GM19467 (cell line): ENCODE measurements around the gene PGF.

Source experiments
- ATAC-seq: cut with Tn5 transposase; IDR thresholded peaks from one replicate; pipeline ENCODE4 v1.9.1; 2021; ENCODE audit warnings: mild to moderate bottlenecking, moderate library complexity; ENCODE audit not compliant: unreplicated experiment

The PGF gene

DNA sequence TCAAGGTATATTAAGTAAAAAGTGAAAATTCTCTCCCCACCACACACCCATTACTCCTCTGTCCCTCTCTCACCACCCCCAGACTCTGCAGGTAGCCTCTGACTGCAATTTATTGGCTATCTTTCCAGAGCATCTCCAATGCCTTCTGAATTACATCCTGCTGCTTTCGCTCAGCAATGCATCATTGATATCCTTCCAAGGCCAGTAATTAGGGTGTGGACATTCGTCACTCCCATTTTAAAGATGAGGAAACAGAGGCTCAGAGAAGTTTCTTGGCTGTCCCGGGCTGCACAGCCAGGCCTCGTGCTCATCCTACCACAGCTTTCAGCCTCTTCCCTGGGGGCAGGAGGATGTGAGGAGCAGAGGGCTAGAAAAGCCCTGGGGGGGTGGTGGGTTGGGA is 23.6 kb upstream of the PGF start:
- ATAC-seq, result no peak

DNA sequence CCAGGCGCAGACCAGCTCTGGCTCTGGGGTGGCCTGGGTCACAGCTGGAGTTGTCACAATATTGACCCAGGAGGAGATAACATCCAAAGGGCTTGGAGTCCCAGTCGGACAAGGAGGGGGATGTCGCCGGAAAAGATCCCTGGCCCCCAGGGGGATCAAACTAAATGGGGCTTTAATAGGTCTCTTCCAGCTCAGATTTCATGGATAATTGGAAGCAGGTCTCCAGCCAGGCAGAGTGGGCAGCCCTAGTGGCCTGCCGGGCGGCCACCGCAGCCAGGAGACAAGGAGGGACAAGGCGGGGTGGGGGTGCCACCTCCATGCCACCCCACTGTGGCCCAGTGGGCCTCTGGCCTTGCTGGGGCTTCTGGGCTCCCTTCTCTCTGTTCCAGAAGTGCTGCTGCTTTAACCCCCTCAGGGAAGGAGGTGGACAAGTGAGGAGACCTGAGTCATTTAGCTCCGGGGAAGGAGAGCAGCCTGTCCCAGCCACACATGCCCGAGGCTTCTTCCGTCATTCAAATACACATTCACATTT is 23.1 kb upstream of the PGF start:
- ATAC-seq, result no peak

DNA sequence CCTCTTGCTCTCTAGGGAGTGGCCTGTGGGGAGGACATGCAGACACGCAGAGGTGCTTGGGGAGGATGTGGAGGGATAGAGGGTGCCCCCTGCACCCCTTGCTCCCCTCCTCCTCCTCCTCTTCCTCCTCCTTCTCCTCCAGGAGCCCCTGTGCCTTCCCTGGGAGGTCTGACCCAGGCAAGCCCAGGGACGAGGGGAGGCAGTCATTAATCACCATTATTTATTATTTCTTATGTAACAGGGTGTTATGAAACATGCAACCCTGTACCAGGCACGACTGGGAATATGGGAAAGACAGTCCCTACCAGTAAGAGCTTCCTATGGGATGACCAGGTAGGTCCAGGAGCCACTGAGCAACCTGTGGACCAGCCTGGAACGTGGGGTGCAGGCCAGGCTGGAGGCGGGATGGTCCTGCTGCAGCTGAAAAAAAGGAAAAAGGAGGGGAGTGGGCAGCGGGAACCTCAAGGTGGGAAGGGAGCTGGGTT is 22.5 kb upstream of the PGF start:
- no peak for ATAC-seq

DNA sequence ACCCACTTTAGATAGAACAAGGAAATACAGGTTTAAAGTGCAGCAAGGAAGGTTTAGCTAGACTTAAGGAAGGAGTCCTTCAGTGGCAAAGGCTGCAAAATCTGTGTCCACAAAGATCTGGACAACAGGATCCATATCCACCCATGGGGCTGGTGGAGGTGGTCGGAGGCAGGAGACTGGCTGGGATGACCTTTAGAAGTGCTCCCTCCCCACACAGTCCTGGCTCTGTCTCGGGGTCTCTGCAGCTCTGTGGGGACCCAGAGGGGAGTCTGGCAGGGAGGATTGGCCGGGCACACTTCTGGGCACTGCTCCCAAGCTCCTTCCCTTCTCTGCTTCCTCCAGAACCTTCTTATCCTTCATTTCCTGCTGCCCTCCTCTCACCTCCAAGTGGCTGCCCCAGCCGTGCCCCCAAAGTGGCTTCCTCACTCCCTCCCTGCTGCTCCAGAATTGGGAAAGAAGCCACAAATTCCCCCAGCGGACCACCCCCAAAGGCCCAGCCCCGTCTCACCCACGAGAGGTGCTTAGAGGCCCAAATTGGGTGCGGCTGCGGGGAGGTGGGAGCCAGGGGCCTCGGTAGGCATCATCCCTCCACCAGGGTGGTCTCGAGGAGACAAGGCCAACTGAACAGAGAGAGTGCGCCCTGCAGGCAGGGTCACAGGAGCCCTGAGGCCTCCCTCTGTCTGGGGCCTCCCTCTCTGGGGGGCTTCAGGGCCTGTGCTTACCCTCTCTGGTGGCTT is 21.9 kb upstream of the PGF start:
- ATAC-seq, result no peak

DNA sequence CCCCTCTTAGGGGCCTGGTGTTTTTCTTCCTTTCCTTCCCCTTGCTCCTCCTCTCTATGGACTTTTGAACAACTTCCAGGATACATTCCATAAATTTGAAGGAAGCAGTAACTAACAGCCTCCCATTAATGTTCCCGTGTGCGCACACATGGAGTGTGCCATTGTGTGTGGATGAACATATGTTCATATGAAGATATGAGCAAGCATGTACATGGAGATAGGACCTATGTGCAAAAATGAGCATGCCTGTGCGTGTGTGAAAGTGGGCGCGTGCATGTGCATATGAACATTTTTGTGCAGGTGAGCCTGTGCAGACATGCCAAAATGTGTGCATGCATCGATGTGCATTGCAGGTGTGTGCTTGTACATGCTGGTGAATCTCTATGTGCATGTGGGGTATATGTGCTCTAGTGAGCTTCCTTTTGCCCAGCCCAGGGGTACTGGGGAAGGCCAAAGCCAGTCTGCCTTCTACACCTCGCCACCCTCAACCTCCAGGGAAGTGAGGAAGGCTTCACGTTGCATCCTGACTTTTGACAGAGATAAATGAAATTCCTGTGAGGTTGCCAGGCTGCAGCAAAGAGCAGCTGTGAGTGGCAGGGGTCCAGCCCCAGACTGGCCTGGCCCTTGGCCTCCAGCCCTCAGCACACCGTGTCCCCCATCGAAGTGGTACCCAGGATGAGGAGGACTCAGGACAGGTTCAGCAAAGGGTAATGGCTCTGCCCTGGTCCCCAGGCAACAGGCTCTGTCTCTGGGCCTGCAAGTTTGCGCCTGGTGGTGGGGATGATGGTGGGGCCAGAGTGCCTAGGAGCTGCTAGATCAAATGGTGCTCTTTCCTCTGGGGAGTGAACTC is 21.1 kb upstream of the PGF start:
- no peak for ATAC-seq

GRCh38 chr14:74975059-74975810 is 19.8 kb upstream of the PGF start:
- no peak for ATAC-seq

DNA sequence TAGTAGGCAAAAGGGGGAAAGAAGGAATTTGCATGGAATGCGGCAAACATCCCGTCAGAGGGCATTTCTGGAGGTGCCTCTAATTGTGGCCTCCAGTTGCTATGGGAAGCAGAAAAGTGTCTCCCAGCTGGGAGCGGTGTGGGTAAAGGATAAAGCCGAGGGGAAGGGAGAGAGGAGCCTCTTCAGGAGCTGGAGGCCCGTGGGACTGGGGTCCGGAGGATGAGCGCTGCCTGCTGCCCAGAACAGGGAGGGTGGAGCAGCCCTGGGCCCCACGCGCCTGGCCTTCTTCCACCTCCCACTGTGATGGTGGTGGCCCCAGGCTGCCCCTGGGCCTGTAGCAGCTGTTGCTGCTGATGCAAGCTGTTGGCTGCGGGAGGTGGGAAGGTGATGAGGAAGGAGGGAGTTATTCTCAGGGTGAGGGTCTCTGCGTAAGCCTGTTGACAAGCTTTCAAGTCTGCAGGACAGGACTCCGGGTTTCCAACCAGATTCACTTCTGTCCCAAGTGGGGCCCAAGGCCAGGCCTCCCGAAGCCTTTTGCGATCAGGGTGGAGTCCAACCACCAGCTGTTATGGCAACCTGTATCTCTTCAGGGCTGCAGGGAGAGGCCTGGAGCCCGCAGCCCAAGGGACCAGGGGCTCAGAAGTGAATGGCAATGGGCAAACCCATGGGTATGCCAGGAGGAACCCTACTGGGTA is 19.1 kb upstream of the PGF start:
- no peak for ATAC-seq

GRCh38 chr14:74973905-74974363 is 18.5 kb upstream of the PGF start:
- ATAC-seq, result no peak

- no peak for ATAC-seq
Measured at GRCh38 chr14:74973003-74973653, 17.7 kb upstream of the PGF start.

DNA sequence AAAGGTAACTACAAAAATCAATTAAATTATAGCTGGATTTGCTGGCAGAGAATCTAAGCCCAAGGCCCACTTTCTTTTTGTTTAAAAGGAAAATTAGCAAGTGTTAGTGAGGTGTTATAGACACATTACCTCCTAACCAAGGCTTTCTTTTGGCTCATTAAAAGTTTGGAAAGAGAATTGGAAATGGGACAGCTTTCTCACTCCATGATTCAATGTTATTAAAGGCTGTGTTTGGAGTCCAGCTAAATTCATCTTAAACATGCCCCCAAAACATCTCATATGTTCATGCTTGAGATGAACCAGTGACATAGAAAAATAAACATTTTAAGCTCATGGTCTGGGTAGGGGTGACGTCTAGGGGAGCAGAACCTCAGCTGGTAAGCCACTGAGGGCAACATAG is 13.4 kb upstream of the PGF start:
- no peak for ATAC-seq

- no peak for ATAC-seq
Measured at GRCh38 chr14:74965486-74966153, 10.2 kb upstream of the PGF start.

- ATAC-seq, result no peak
Measured at GRCh38 chr14:74964787-74965485, 9.5 kb upstream of the PGF start.

DNA sequence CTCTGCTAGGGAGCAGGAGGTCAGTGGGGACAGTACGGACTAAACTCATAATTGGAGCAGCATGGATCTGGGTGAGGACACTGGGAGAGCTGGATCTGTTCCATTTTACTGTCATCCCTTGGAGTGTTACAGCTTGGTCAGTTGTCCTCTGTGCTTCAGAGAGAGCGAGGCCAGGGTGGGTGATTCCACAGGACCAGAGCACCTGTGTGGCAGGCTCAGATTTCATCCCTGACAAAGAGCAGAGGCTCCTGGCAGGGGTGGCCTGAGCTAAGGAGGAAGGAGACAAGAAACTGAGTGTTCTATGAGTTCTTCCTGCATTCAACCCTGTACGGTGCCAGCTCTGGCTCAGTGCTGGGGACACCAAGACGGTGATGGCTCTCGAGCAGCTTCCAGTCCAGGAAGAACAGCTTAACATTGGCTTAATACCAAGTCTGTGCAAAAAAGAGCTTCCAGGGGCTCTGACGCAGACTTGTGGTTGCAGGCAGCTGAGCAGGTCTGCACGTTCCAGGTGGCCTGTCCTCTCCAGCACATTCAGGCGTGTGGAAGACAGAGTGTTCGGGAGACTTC is 8.4 kb upstream of the PGF start:
- ATAC-seq, result no peak

DNA sequence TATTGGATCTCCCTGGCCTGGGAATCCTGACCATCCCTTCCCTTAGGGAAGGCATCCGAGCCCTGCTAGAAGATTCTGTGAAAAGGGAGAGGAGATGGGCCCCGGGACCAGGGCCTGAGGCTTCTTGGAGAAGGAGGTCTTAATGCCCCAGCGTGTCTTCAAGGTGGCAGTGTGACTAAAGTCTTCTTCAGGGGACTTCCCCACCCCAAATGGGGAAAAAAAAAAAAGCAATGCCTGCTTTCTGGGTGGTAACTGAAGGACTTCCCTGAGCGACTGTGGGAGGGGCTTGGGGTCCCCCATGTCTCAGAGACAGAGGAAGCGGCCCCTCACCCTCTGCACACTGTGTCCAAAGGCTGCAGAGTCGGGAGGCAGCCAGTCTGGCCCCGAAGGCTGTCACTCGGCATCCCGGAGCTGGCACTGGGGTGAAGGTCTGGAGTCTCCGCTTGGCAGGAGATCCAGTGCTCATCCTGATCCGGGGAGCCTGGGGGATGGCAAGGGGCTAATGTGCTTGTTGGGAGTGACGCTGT is 7.8 kb upstream of the PGF start:
- ATAC-seq, result no peak

- no peak for ATAC-seq
Measured at GRCh38 chr14:74962493-74962892, 7.1 kb upstream of the PGF start.

DNA sequence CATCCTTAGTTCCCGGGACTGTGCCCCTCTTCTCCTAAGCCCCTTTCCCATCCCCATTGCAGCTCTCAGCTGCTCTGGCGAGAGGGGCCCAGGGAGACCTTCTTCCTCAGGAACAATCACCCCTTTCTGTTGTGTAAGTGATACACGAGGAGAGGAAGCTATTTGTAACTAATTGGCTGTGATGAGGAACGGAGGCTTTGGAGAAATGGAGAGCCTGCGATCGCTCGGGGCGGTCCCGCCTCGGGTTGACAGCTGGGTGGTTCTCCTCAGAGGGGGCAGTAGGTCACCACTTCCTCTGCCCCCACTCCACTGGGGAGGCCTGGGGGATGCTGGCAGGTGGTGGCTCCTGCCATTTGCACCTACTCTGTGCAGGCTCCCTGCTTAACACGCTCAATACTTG is 6.6 kb upstream of the PGF start:
- ATAC-seq, result no peak

DNA sequence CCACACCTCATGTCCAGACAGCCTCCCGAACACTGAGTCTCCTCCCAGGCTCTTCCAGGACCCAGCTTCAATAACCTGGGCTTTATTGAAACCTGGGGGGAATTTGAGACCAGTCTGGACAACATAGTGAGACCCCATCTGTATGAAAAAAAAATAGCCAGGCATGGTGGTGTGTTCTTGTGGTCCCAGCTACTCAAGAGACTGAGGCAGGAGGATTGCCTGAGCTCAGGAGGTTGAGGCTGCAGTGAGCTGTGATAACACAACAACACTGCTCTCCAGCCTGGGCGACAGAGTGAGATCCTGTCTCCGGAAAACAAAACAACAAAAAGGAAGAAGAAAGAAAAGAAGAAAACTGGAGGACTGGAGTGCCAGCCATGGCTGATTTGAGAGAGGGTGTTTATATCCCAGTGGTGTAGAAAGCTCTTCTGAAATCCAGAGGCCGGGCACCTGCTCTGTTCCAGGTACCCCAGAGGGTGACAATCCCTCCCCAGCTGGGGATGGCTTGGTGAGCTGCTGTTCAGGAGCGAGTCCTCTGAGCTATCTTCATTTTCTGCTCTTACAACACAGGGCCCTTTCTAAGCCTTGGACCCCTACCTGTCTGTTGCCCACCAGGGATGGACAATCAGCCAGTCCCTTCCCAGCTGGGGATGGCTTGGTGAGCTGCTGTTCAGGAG is 6.0 kb upstream of the PGF start:
- no peak for ATAC-seq

GRCh38 chr14:74960736-74961135 is 5.3 kb upstream of the PGF start:
- ATAC-seq, result no peak
